NCI-H2107 treated with DMSO at 0.1 percent for 48 hours (cell line): ENCODE results near the gene DHRS9.
"Not testable (repeated sequence)": the region's sequence is repeated elsewhere in the genome, so short reads cannot be mapped to it uniquely, and the experiment has no call there.

Experiments used
- DNase-seq: peaks from one replicate; lab custom pipeline; 2025; ENCODE audit not compliant: unreplicated experiment; lab: John Stamatoyannopoulos, UW

Gene DHRS9

GRCh38 chr2:169131587-169132512, 62.5 kb downstream of the DHRS9 start:
- DNase-seq = peak; percentile 30

DNA sequence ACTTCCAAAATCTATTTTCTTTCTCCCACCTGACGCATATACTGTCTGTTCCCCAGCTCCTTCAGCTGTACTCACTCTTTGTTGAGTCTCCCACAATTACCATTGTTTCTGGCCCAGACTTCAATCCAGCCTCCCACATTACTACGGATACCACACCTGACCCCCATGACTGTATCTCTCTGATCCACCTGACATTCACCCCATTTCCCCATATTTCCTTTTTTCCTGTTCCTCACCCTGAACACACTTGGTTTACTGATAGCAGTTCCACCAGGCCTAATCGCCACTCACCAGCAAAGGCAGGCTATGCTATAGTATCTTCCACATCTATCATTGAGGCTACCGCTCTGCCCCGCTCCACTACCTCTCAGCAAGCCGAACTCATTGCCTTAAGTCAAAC, 64.9 kb downstream of the DHRS9 start:
- DNase-seq = not testable (repeated sequence)

DNA sequence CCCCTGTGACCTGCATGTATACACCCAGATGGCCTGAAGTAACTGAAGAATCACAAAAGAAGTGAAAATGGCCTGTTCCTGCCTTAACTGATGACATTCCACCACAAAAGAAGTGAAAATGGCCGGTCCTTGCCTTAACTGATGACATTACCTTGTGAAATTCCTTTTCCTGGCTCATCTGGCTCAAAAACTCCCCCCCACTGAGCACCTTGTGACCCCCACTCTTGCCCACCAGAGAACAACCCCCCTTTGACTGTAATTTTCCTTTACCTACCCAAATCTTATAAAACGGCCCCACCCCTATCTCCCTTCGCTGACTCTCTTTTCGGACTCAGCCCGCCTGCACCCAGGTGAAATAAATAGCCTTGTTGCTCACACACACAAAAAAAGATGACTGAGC, 67.1 kb downstream of the DHRS9 start:
- not testable (repeated sequence) for DNase-seq

GRCh38 chr2:169136885-169137534, 67.6 kb downstream of the DHRS9 start:
- DNase-seq = no peak

DNA sequence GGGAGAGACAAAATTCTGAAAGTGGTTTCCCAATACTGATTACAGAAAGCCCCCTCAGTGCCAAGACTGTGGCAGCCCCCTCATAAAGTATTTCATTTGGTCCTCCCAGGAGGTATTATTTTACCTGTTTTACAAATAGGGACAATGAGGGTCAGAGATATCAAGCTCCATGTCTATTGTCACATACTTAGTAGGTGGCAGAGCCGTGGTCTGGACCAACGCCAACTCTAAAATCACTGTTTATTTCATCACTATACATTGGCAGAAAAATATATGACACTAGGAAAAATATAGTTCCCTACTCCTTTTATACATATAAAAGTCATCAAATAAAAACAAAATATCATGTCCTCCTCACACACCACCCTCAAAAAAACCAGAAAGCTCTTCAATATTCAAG, 68.6 kb downstream of the DHRS9 start:
- DNase-seq = no peak

DNA sequence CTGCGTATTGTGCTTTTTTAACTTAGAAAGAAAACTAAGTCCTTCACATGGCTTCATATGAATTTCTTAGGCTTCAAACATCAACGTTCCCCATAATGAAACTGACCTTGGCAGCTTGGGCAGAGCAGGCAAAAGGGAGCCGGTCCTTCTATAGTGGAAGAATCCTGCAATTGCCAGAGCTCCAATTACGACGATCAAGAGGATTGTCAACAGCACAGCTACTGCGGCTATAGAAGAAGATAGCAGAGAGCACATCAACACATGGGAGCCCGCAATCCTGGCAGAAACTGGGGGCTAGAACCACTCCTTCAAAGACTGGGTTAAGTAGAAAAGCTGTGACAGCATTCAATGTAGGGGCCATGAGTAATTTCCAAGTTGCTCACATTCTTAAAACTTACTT, 69.8 kb downstream of the DHRS9 start:
- DNase-seq = no peak

DNA sequence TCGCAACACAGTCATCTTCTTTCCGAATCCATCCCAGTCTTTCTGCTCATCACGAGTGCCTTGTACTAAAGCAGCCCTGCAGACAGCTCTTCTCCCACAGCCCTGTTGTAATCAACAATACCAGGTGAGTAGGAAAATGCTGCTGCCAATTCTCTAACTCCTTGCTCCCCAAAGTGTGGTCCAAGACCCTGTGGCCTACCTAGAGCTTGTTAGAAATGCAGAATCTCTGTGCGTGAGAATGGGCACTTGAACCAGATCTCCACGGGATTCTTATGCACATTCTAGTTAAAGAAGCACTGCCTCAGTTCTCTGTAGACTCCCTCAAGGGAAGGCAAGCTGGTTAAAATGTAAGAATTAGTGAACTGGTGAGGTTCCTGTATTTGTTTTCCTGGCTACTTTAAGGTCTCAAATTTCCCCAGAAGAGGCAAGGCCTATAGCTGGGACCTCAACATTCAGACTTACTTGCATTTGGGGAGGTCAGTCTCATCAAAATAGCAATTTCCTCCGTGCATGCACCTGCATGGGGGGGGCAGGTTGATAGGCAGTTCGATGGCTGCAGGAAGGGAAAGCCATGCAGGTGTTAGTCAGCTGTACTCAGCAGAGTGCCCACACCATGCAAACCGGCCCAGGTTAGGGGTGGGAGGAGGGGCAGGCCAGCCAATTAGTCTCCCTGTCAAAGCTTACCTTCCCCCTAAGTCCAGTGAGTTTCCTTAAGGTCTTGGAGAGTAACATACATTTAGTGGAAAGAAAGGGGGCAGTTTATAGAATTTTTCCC, 70.8 kb downstream of the DHRS9 start:
- DNase-seq = no peak

- peak; percentile 8 for DNase-seq
Measured at GRCh38 chr2:169141713-169142352, 72.5 kb downstream of the DHRS9 start.

DNA sequence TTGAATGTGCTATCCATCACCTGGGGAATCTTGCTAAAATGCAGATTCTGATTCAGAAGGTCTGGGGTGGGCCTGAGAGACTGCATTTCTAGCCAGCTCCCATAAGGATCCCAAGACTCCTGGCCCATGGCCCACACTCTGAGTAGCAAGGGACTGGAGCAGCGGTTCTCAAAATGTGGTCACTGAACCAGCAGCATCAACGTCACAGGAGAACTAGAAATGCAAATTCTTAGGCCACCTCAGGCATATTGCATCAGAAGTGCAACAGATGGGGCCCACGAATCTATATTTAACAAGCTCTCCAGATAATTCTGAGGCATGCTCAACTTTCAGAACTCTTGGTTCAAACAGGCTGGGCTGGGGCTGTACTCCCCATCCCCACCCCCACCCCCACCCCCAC, 74.6 kb downstream of the DHRS9 start:
- DNase-seq = no peak
